Omental fat pad (tissue), 4 donors: ENCODE measurements around the gene PTPA. TPM values are rescaled to one million over a fixed set of nuclear protein-coding genes. Genes with fewer than 3 reads are reported as not detected.

ENCODE experiments used
- ATAC-seq: fragments of 150-250 bp; one replicate; pipeline ENCODE4 v1.9.1; 2016; ENCODE audit warnings: mild to moderate bottlenecking, moderate library complexity; ENCODE audit not compliant: low FRiP score
- DNase-seq: peaks from one replicate; pipeline ENCODE4 v3.0.0-alpha.2; 2019; ENCODE audit warnings: low spot score
- CTCF ChIP-seq, 3 donors: fragments of 450-650 bp; IDR thresholded peaks; one replicate each; pipeline ENCODE4 v1.5.1; 2016 to 2017; ENCODE audit warnings: antibody characterized with exemption in 3 of 3, mild to moderate bottlenecking in 3 of 3, moderate library complexity in 2 of 3
- total RNA-seq, 4 donors: library from RNA; depleted of rRNA; stranded (reverse); fragments of >200 nt; gene quantifications; one replicate each; pipeline ENCODE4 v1.1.0, GENCODE V29; 2016

The PTPA gene
- total RNA-seq, 4 donors from 2014 or later, result 37.2 to 49.5 (median 41.8) TPM

- ATAC-seq (no peak), DNase-seq (no peak)
- TF ChIP-seq CTCF (IDR thresholded peaks at IDR 0.05), result no peak
Observed at GRCh38 chr9:129102791-129103594, 8.2 kb upstream of the PTPA start.

GRCh38 chr9:129103595-129103965 lies 7.6 kb upstream of the PTPA start:
- DNase-seq (no peak), ATAC-seq (no peak)

GRCh38 chr9:129104051-129104450 lies 7.2 kb upstream of the PTPA start:
- no peak for DNase-seq
- TF ChIP-seq CTCF (IDR thresholded peaks at IDR 0.05), result no peak
- no peak for ATAC-seq

More at GRCh38 chr9:129103595-129103965, 7.6 kb upstream of the PTPA start:
- TF ChIP-seq CTCF (IDR thresholded peaks at IDR 0.05), result no peak

GRCh38 chr9:129105857-129106694 lies 5.1 kb upstream of the PTPA start:
- ATAC-seq (no peak), DNase-seq (no peak)
- no peak for TF ChIP-seq CTCF (IDR thresholded peaks at IDR 0.05)

- TF ChIP-seq CTCF (IDR thresholded peaks at IDR 0.05), result no peak
- ATAC-seq (no peak), DNase-seq (no peak)
Observed at GRCh38 chr9:129107651-129108050, 3.6 kb upstream of the PTPA start.

GRCh38 chr9:129108083-129108804 lies 3.0 kb upstream of the PTPA start:
- DNase-seq, result no peak
- no peak for TF ChIP-seq CTCF (IDR thresholded peaks at IDR 0.05)
- no peak for ATAC-seq
